ENCODE data around the gene ROMO1.
"Not testable (repeated sequence)": the region's sequence is repeated elsewhere in the genome, so short reads cannot be mapped to it uniquely, and the experiment has no call there.

The ROMO1 gene

DNA sequence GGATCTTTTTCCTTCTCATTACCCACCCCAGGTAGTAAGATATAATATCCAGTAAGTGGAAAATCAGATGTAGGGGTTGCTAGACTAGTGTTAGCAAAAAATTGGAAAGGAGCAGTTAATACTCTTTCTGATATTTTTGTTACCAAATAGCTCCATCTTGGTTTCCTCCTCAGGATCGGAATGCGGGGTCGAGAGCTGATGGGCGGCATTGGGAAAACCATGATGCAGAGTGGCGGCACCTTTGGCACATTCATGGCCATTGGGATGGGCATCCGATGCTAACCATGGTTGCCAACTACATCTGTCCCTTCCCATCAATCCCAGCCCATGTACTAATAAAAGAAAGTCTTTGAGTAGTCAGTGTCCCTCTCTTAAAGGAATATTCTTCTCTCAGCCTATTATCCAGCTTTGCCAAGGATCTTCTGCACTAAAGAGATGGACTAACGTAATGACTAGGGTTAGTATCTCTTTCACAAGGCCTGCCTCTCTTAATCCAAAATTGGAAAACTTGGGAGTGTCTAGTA, 1.5 kb downstream of the ROMO1 start:
- TF ChIP-seq, protein P1, sequence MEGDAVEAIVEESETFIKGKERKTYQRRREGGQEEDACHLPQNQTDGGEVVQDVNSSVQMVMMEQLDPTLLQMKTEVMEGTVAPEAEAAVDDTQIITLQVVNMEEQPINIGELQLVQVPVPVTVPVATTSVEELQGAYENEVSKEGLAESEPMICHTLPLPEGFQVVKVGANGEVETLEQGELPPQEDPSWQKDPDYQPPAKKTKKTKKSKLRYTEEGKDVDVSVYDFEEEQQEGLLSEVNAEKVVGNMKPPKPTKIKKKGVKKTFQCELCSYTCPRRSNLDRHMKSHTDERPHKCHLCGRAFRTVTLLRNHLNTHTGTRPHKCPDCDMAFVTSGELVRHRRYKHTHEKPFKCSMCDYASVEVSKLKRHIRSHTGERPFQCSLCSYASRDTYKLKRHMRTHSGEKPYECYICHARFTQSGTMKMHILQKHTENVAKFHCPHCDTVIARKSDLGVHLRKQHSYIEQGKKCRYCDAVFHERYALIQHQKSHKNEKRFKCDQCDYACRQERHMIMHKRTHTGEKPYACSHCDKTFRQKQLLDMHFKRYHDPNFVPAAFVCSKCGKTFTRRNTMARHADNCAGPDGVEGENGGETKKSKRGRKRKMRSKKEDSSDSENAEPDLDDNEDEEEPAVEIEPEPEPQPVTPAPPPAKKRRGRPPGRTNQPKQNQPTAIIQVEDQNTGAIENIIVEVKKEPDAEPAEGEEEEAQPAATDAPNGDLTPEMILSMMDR (IDR thresholded peaks at IDR 0.05; ENCODE audit: insufficient read depth, low read length, missing control alignments) = no peak
- ChIA-PET CTCF (interaction anchor here (1.0 to 1.7 kb wide), 2 partner anchors 10 to 184 kb away, joined by 3 to 6 read pairs; no protein-coding TSS in a partner anchor), POLR2A (interaction anchor here (1.4 kb wide), 1 partner anchor 184 kb away, joined by 5 read pairs; no protein-coding TSS in a partner anchor)
- peak overlapping the region; percentile 98; the same call in 1 of the 2 replicates for H3K4me3 ChIP-seq (ENCODE audit: low read depth, low read length)
- DNase-seq (ENCODE audit: low read depth, low spot score) = no peak

DNA sequence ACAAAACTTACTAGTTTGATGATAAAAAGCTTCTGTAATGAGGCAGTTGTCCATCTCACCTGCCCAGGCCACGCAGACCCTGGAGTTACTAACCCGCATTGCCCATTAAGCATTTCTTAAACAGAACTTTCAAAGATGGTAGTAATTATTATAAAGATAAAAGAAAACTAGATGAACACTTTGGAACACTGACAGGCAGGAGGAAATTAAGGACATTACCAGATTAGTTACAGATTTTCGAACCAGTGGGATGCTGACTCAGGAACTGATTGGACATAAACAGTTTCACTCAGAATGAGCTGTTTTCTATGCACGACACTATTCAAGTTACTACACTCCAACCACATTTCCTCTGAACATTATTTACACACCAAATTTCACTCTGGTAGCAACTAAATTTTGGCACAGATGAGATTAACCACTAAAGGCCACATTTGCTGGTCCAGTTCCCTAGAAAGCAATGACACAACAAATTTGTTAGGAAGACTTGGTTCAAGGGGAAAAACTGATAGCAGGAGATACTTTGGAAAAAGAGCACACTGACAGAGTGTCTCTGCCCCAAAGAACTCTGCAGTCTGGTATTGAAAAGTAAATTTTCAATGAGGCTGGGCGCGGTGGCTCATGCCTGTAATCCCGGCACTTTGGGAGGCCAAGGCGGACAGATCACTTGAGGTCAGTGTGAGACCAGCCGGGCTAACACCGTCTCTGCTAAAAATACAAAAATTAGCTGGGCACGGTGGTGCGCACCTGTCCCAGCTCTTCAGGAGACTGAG, 3.0 kb downstream of the ROMO1 start:
- CTCF ChIA-PET = interaction anchor here (0.6 to 2.3 kb wide), 5 partner anchors 9 to 182 kb away, joined by 3 to 6 read pairs (median 3); no protein-coding TSS in a partner anchor

DNA sequence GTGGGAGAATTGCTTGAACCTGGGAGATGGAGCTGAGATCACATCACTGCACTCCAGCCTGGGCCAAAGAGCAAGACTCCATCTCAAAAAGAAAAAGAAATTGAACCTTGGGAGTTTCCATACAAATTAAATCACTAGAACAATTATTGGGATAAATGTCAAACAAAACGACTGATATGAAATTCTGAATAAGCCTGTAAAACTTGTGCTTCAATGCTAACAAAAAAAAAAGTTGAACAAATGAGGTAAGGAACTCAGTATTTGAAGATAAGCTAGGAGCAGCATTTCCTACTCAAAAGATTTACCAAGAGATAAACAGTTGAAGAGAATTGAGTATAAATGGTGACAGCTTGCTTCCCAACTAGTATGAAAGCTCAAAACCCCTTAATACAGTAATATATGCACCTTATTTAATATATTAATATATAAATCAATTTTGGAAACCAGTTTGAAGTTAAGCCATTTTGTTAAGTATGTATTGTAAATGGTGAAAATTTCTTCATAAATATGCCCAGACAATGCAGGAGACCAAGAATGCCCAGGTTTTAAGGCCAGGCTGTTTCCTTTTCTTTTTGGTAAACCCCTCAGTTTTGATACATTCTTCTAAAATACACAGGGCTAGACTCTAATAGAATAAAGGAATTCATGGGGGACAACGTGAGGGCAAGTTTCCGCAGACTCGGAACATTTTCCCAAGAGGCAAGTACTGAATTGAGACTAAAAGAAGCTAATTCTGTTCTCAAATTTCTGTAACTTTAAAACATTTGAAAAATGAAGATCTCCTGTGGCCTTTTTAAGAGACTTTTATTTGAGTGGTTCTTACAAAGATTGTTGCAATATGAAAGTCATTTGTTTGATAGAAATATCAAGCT, 3.9 kb downstream of the ROMO1 start:
- no peak for DNase-seq (ENCODE audit: low read depth, low spot score)
- TF ChIP-seq, protein P1 (IDR thresholded peaks at IDR 0.05; ENCODE audit: insufficient read depth, low read length, missing control alignments) = no peak
- H3K4me3 ChIP-seq (ENCODE audit: low read depth, low read length) = no peak overlapping the region
- CTCF ChIA-PET = interaction anchor here (0.6 to 2.3 kb wide), 7 partner anchors 8 to 251 kb away, joined by 3 to 6 read pairs (median 3); partner anchors contain the start of gene SCAND1
- POLR2A ChIA-PET = interaction anchor here (1.5 kb wide), 1 partner anchor 39 kb away, joined by 8 read pairs; the partner anchor contains the start of gene RBM39

More for the DNA sequence above, 3.0 kb downstream of the ROMO1 start:
- no peak overlapping the region for H3K4me3 ChIP-seq (ENCODE audit: low read depth, low read length)
- DNase-seq (ENCODE audit: low read depth, low spot score) = no peak
- TF ChIP-seq, protein P1 (IDR thresholded peaks at IDR 0.05; ENCODE audit: insufficient read depth, low read length, missing control alignments) = no peak
- POLR2A ChIA-PET = interaction anchor here (0.5 to 1.5 kb wide), 2 partner anchors 40 to 183 kb away, joined by 3 to 8 read pairs; partner anchors contain the start of gene RBM39

DNA sequence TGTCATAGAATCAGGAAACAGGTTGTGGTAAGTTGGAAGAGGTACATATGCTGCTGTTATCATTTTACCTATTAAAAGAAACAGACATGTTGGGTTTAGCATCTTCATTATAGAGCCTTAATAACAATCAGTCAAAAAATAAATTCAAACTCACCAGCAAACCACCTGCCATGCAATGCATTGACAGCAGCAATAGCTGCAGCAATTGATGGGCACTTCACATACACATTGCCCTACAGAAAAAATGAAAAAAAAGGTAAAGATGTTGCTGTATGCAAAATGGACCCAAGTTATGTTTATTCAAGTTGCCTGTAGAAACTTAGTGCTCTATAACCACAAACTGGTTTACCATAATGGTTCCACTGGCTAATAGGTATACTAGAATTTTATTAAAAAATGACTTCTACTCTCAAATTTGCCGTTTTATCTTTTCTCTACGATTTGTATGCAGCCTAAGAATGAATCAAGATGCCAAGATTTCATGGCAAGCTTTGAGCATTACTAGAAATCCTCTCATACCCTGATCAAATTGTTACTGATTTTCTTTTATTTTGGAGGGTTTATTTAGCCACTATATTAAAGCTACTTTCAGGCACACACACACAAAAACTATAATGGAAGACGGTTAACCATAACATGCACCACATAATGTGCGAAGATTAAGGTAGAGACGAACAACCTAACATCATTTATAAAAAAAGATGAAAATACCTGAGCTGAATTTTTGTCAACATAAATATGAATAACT, 5.5 kb downstream of the ROMO1 start:
- no peak for DNase-seq (ENCODE audit: low read depth, low spot score)
- no peak overlapping the region for H3K4me3 ChIP-seq (ENCODE audit: low read depth, low read length)
- ChIA-PET POLR2A (no interaction called here), CTCF (interaction anchor here (0.9 to 2.0 kb wide), 2 partner anchors 10 to 250 kb away, joined by 3 to 6 read pairs; partner anchors contain the start of gene SCAND1)
- TF ChIP-seq, protein P1 (IDR thresholded peaks at IDR 0.05; ENCODE audit: insufficient read depth, low read length, missing control alignments) = no peak

DNA sequence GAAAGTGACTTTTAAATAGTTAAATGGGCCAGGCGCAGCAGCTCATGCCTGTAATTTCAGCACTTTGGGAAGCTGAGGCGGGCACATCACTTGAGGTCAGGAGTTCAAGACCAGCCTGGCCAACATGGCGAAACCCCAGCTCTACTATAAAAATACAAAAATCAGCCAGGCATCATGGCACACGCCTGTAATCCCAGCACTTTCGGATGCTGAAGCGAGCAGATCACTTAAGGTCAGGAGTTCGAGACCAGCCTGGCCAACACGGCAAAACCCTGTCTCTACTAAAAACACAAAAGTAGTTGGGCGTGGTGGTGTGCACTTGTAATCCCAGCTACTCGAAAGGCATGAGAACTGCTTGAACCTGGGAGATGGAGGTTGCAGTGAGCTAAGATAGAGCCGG, 6.7 kb downstream of the ROMO1 start:
- CTCF ChIA-PET = interaction anchor here (2.0 kb wide), 1 partner anchor 8 kb away, joined by 6 read pairs; no protein-coding TSS in a partner anchor
- POLR2A ChIA-PET; H3K4me3 ChIP-seq (ENCODE audit: low read depth, low read length); DNase-seq (ENCODE audit: low read depth, low spot score): not testable (repeated sequence)

DNA sequence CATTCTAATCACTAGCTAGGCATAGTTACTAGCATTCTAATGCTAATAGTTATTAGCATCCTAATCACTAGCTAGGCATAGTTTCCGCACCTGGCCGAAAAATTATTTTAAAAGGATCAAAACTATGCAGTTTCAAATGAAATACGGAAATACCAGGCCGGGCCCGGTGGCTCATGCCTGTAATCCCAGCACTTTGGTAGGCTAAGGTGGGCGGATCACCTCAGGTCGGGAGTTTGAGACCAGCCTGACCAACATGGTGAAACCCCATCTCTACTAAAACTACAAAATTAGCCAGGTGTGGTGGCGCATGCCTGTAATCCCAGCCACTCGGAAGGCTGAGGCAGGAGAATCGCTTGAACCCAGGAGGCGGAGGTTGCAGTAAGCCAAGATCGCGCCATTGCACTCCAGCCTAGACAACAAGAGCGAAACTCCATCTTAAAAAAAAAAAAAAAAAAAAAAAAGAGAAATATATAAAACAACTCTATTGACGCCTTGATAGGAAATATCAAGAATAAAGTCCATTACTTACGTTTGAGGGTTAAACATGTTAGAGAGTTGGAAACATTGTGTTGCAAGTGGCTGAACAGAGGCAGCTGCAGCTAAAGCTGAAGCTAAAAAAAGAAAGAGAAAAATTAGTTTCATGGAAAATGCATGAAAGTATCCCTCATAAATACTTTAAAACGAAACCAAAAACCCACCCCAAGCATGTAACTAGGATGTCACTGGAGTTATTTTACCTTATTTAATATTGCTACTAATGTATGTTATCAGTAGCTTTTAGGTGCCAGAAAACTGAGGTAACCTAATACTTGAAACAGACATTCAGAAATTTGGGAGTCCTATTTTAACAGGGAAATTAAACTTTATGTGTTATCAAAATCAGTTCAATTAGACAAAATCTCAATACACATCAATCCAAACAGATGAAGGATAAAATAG, 7.7 kb downstream of the ROMO1 start:
- CTCF ChIA-PET = interaction anchor here (1.1 to 1.5 kb wide), 2 partner anchors 13 to 32 kb away, joined by 3 read pairs; no protein-coding TSS in a partner anchor
- POLR2A ChIA-PET = not testable (repeated sequence)

More for the DNA sequence above, 7.7 kb downstream of the ROMO1 start:
- DNase-seq (ENCODE audit: low read depth, low spot score); H3K4me3 ChIP-seq (ENCODE audit: low read depth, low read length): not testable (repeated sequence)

All from AG04449 (cell line).